ENCODE measurements around the gene AK6. TPM values are rescaled to one million over a fixed set of nuclear protein-coding genes. Genes with fewer than 3 reads are reported as not detected.

Gene AK6
- total RNA-seq, 1 donor from 2014 or later: 31.4 TPM

DNA sequence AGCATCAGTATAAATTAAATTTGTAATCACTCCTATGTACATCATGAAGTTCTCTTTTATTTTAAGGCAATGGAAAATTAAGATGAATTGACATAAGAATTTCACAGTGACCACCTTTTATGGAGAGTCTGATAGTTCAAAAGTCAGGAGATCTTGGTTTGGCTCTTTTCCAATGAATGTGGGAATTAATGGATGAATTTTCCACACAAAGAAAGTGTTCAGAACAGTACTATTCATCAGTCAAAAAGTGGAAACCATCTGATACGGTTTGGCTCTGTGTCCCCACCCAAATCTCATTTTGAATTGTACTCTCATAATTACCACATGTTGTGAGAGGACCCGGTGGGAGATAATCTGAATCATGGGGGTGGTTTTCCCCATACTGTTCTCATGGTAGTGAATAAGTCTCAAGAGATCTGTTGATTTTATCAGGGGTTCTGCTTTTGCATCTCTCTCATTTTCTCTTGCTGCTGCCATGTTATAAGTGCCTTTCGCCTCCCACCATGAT, 61.2 kb downstream of the AK6 start:
- Histone ChIP-seq H3K27ac (no peak overlapping the region), H3K4me3 (no peak overlapping the region), H3K4me1 (no peaks in the 10 kb centered on the region), H3K9me3 (no peaks in the 10 kb centered on the region), H3K36me3 (peaks cover 18% of the 10 kb centered on the region), H3K27me3 (no peaks in the 10 kb centered on the region)
- intact Hi-C loops (cut with DNase I): no loop called here
- DNase-seq: no peak
- TF ChIP-seq, protein P1, sequence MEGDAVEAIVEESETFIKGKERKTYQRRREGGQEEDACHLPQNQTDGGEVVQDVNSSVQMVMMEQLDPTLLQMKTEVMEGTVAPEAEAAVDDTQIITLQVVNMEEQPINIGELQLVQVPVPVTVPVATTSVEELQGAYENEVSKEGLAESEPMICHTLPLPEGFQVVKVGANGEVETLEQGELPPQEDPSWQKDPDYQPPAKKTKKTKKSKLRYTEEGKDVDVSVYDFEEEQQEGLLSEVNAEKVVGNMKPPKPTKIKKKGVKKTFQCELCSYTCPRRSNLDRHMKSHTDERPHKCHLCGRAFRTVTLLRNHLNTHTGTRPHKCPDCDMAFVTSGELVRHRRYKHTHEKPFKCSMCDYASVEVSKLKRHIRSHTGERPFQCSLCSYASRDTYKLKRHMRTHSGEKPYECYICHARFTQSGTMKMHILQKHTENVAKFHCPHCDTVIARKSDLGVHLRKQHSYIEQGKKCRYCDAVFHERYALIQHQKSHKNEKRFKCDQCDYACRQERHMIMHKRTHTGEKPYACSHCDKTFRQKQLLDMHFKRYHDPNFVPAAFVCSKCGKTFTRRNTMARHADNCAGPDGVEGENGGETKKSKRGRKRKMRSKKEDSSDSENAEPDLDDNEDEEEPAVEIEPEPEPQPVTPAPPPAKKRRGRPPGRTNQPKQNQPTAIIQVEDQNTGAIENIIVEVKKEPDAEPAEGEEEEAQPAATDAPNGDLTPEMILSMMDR (IDR thresholded peaks at IDR 0.05): no peak
- ATAC-seq: no peak

DNA sequence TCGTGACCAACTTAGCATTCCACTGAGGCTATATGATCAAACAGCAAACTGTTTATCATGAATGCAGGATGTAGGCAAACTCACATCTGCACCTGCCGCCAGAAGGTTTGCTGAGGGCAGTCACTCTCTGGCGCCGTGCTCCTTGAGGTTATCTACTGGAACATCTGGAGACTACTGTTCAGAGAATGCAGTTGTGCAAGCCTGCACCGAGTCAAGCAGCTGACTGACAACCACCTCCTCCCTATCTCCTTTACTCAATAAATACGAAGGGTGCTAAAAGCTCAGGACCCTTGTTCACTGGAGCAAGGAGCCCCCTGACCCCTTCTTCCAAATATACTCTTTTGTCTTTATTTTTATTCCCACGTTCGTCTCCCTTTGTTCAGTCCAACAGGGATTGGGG, 63.8 kb downstream of the AK6 start:
- ATAC-seq (no peak), DNase-seq (no peak)
- no peaks in the 10 kb centered on the region for H3K27me3 ChIP-seq
- H3K36me3 ChIP-seq: peaks cover 13% of the 10 kb centered on the region
- no peaks in the 10 kb centered on the region for H3K4me1 ChIP-seq
- no peak overlapping the region for H3K27ac ChIP-seq
- H3K9me3 ChIP-seq: no peaks in the 10 kb centered on the region
- intact Hi-C loops (cut with DNase I): no loop called here
- no peak overlapping the region for H3K4me3 ChIP-seq
- TF ChIP-seq, protein P1 (IDR thresholded peaks at IDR 0.05): no peak

Other genes starting within 250 kb of the AK6 start
- 3.6 TPM for gene CCNB1, start 202.4 kb downstream of the AK6 start, total RNA-seq
- 1.6 TPM for gene CENPH, start 179.9 kb downstream of the AK6 start, total RNA-seq
- 21.9 TPM for gene CDK7, start 134.6 kb downstream of the AK6 start, total RNA-seq
- gene CCDC125, start 36.7 kb downstream of the AK6 start, total RNA-seq: 11.1 TPM
- gene TAF9, start within 50 bp of the AK6 start, total RNA-seq: 31.7 TPM
- 19.1 TPM for gene RAD17, start 298 bp upstream of the AK6 start, total RNA-seq
- 32.4 TPM for gene MARVELD2, start 45.6 kb upstream of the AK6 start, total RNA-seq
- 136 TPM for gene OCLN, start 123.3 kb upstream of the AK6 start, total RNA-seq
- 33.4 TPM for gene GTF2H2C, start 190.7 kb upstream of the AK6 start, total RNA-seq

Data from upper lobe of right lung (tissue), 1 donor.